Panc1 (cell line): ENCODE data around the gene SMIM13. TPM values are rescaled to one million over a fixed set of nuclear protein-coding genes. Genes with fewer than 3 reads are reported as not detected.

Experiments used
- ATAC-seq: fragments of 200-7000 bp; cut with Tn5 transposase; 2 replicates; pipeline ENCODE4 v1.9.1; 2020; ENCODE audit warnings: mild to moderate bottlenecking, moderate library complexity
- BruUV-seq: library from RNA; stranded (reverse); fragments of 400-500 nt; replicated peaks from 2 replicates; lab custom pipeline; 2021; lab: Mats Ljungman, UMichigan
- CTCF ChIA-PET: fragments of 300-600 bp; sonication (Branson Sonifier 250); formaldehyde crosslinking; loops from one replicate; lab custom pipeline; 2022; ENCODE audit warnings: antibody characterized with exemption; lab: Charles Lee
- POLR2A ChIA-PET: fragments of 300-600 bp; sonication (Branson Sonifier 250); formaldehyde crosslinking; loops from one replicate; lab custom pipeline; 2022; ENCODE audit warnings: antibody characterized with exemption; lab: Charles Lee
- DNase-seq: peaks from one replicate; pipeline ENCODE4 v3.0.0-alpha.2; 2010; ENCODE audit warnings: low read depth, low spot score
- H3K27ac ChIP-seq: 2 replicates; pipeline ENCODE4 v1.5.1; 2011; ENCODE audit warnings: mild to moderate bottlenecking, low read length, inconsistent platforms
- H3K27me3 ChIP-seq: fragments of 200-500 bp; sonication (Bioruptor generic); 2 replicates; pipeline ENCODE4 v1.6.0; 2014; ENCODE audit warnings: low read length, inconsistent platforms; ENCODE audit not compliant: control insufficient read depth, insufficient read depth
- H3K36me3 ChIP-seq: fragments of 200-500 bp; sonication (Bioruptor generic); 2 replicates; pipeline ENCODE4 v1.5.1; 2014; ENCODE audit warnings: inconsistent platforms, mild to moderate bottlenecking, low read length, moderate library complexity; ENCODE audit not compliant: control insufficient read depth, insufficient read depth
- H3K4me1 ChIP-seq: 2 replicates; pipeline ENCODE4 v1.5.1; 2011; ENCODE audit warnings: inconsistent platforms, mild to moderate bottlenecking, low read length, moderate library complexity; ENCODE audit not compliant: control insufficient read depth, insufficient read depth
- H3K4me3 ChIP-seq, 2 experiments: 2 replicates each; pipeline ENCODE4 v1.5.1; 2011 to 2012; ENCODE audit warnings: low read depth in 2 of 2, low read length in 2 of 2, mild to moderate bottlenecking in 2 of 2, inconsistent platforms in 1 of 2, moderate library complexity in 1 of 2
- H3K9me3 ChIP-seq: fragments of 200-500 bp; sonication (Bioruptor generic); 2 replicates; pipeline ENCODE4 v1.5.1; 2014; ENCODE audit warnings: low read depth, mild to moderate bottlenecking, inconsistent platforms, low read length, moderate library complexity; ENCODE audit not compliant: control insufficient read depth, insufficient read depth
- POLR2AphosphoS5 ChIP-seq: IDR thresholded peaks from 2 replicates; pipeline ENCODE4 v1.6.1; 2012; ENCODE audit warnings: mild to moderate bottlenecking, low read depth, low read length, moderate library complexity
- SIN3A ChIP-seq: IDR thresholded peaks from 2 replicates; pipeline ENCODE4 v1.6.1; 2012; ENCODE audit warnings: low read depth, mild to moderate bottlenecking, low read length, moderate library complexity, borderline replicate concordance; ENCODE audit not compliant: insufficient read depth
- TCF7L2 ChIP-seq: IDR thresholded peaks from 2 replicates; pipeline ENCODE4 v1.6.1; 2011; ENCODE audit warnings: mild to moderate bottlenecking, low read depth, low read length, inconsistent platforms
- in situ Hi-C: cut with HindIII; loops from 2 replicates; pipeline ENCODE4 v1.10.0; 2016; ENCODE audit warnings: low sequenced_read_pairs, low pct_unique_long_range_greater_than_20kb
- intact Hi-C: fragments of 100-400 bp; cut with micrococcal nuclease; formaldehyde crosslinking; loops from one replicate; pipeline ENCODE4 v1.10.0; 2022; ENCODE audit not compliant: unreplicated experiment
- total RNA-seq: library from RNA; stranded (reverse); gene quantifications from one replicate; pipeline ENCODE4 v1.2.1, GENCODE V29; 2021; ENCODE audit not compliant: unreplicated experiment
- TF ChIP-seq, protein P1 (sequence below): fragments of 450-650 bp; IDR thresholded peaks from 2 replicates; pipeline ENCODE4 v1.5.1; 2017; ENCODE audit warnings: mild to moderate bottlenecking
- TF ChIP-seq, protein P2 (sequence below), 2 experiments: IDR thresholded peaks; 2 replicates each; pipeline ENCODE4 v1.6.1; 2011 to 2012; ENCODE audit warnings: low read depth in 2 of 2, control low read depth in 1 of 2, low read length in 1 of 2, mild to moderate bottlenecking in 1 of 2, moderate library complexity in 1 of 2; ENCODE audit not compliant: insufficient read depth in 1 of 2

SMIM13 gene
- total RNA-seq, 1 experiment from 2014 or later = 17.6 TPM

DNA sequence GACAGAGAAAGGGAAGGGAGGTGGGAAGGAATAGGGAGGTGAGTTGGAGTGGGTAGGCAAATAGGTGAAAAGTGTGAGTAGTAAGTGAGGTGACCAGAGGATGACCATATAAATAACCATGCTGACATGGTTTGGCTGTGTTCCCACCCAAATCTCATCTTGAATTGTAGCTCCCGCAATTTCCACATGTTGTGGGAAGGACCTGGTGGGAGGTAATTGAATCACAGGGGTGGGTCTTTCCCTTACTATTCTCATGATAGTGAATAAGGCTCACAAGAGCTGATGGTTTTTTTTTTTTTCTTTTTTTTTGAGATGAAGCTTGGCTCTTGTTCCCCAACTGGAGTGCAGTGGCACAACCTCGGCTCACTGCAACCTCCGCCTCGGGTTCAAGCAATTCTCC lies 21.5 kb upstream of the SMIM13 start:
- POLR2A ChIA-PET = no interaction called here
- DNase-seq = no peak
- Histone ChIP-seq H3K9me3 (no peaks in the 10 kb centered on the region), H3K4me1 (no peaks in the 10 kb centered on the region), H3K27ac (no peak overlapping the region), H3K27me3 (no peaks in the 10 kb centered on the region), H3K4me3 (no peak overlapping the region), H3K36me3 (no peaks in the 10 kb centered on the region)
- no TSS peak for BruUV-seq
- TF ChIP-seq TCF7L2 (no peak), SIN3A (no peak), POLR2AphosphoS5 (no peak)
- TF ChIP-seq, protein P1, sequence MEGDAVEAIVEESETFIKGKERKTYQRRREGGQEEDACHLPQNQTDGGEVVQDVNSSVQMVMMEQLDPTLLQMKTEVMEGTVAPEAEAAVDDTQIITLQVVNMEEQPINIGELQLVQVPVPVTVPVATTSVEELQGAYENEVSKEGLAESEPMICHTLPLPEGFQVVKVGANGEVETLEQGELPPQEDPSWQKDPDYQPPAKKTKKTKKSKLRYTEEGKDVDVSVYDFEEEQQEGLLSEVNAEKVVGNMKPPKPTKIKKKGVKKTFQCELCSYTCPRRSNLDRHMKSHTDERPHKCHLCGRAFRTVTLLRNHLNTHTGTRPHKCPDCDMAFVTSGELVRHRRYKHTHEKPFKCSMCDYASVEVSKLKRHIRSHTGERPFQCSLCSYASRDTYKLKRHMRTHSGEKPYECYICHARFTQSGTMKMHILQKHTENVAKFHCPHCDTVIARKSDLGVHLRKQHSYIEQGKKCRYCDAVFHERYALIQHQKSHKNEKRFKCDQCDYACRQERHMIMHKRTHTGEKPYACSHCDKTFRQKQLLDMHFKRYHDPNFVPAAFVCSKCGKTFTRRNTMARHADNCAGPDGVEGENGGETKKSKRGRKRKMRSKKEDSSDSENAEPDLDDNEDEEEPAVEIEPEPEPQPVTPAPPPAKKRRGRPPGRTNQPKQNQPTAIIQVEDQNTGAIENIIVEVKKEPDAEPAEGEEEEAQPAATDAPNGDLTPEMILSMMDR = no peak
- TF ChIP-seq, protein P2, sequence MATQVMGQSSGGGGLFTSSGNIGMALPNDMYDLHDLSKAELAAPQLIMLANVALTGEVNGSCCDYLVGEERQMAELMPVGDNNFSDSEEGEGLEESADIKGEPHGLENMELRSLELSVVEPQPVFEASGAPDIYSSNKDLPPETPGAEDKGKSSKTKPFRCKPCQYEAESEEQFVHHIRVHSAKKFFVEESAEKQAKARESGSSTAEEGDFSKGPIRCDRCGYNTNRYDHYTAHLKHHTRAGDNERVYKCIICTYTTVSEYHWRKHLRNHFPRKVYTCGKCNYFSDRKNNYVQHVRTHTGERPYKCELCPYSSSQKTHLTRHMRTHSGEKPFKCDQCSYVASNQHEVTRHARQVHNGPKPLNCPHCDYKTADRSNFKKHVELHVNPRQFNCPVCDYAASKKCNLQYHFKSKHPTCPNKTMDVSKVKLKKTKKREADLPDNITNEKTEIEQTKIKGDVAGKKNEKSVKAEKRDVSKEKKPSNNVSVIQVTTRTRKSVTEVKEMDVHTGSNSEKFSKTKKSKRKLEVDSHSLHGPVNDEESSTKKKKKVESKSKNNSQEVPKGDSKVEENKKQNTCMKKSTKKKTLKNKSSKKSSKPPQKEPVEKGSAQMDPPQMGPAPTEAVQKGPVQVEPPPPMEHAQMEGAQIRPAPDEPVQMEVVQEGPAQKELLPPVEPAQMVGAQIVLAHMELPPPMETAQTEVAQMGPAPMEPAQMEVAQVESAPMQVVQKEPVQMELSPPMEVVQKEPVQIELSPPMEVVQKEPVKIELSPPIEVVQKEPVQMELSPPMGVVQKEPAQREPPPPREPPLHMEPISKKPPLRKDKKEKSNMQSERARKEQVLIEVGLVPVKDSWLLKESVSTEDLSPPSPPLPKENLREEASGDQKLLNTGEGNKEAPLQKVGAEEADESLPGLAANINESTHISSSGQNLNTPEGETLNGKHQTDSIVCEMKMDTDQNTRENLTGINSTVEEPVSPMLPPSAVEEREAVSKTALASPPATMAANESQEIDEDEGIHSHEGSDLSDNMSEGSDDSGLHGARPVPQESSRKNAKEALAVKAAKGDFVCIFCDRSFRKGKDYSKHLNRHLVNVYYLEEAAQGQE (IDR thresholded peaks at IDR 0.05; ENCODE audit: insufficient read depth in 1 of 2, low read depth in 2 of 2, low read length in 1 of 2) = no peak
- no peak for ATAC-seq
- CTCF ChIA-PET = no interaction called here
- in situ Hi-C loops (no loop called here), intact Hi-C loops (no loop called here)

DNA sequence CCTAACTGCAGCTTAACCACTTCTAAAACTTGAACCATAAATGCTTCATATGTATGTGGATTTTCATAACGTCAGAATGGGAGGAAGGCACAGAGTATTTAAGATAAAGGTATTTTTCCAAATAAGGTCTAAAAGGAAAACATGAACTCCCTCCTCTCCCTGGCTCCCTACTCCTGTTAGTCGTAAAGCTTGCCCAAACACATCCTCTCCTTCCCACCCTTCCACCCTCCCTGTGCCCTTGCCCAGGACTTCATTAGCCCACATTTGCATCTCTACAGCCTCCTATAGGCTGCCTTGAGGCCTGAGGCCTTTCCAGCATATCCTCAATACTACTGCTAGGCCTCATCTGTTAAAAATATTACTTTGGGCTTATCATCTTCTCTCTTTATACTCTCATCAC lies 17.1 kb upstream of the SMIM13 start:
- H3K36me3 ChIP-seq = no peaks in the 10 kb centered on the region
- no TSS peak for BruUV-seq
- H3K9me3 ChIP-seq = no peaks in the 10 kb centered on the region
- no peak overlapping the region for H3K4me3 ChIP-seq
- no peaks in the 10 kb centered on the region for H3K4me1 ChIP-seq
- in situ Hi-C loops = no loop called here
- H3K27me3 ChIP-seq = no peaks in the 10 kb centered on the region
- intact Hi-C loops = no loop called here
- CTCF ChIA-PET = no interaction called here
- no peak overlapping the region for H3K27ac ChIP-seq
- POLR2A ChIA-PET = no interaction called here
- DNase-seq = no peak
- TF ChIP-seq, protein P2 (IDR thresholded peaks at IDR 0.05; ENCODE audit: insufficient read depth in 1 of 2, low read depth in 2 of 2, low read length in 1 of 2) = no peak
- TF ChIP-seq TCF7L2 (no peak), POLR2AphosphoS5 (no peak), SIN3A (no peak)
- TF ChIP-seq, protein P1 = no peak
- no peak for ATAC-seq
